IPS-18c (cell line): ENCODE data around the gene SLC7A14.
"Not testable (repeated sequence)": the region's sequence is repeated elsewhere in the genome, so short reads cannot be mapped to it uniquely, and the experiment has no call there.

Experiments used
- H3K4me3 ChIP-seq: 2 replicates; pipeline ENCODE4 v1.7.0; 2013; ENCODE audit warnings: low read depth, mild to moderate bottlenecking, low read length, moderate library complexity; ENCODE audit not compliant: insufficient read depth
- H3K9me3 ChIP-seq: one replicate; pipeline ENCODE4 v1.6.1; 2013; ENCODE audit warnings: mild to moderate bottlenecking, low read length, moderate library complexity; ENCODE audit not compliant: control insufficient read depth, insufficient read depth

SLC7A14 gene

DNA sequence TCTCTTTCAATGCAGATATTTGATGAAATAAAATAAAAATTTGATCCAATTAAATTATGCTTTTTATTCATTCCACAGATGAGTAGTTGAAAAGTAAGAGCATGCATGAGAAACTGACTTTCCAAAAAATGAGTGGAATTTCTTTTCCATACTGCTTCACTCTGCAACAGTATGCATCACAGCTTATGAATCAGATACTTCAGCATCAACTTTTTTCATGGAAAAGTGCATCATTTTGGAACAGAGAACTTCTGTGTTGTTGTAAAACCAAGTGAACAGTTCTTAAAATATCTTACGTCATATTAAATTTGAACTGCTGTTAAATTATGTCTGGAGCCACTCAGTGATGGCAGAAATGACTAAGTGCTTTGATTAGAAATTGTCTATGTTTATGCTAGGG is 16.7 kb upstream of the SLC7A14 start:
- Histone ChIP-seq H3K4me3 (no peak overlapping the region), H3K9me3 (no peaks in the 10 kb centered on the region)

DNA sequence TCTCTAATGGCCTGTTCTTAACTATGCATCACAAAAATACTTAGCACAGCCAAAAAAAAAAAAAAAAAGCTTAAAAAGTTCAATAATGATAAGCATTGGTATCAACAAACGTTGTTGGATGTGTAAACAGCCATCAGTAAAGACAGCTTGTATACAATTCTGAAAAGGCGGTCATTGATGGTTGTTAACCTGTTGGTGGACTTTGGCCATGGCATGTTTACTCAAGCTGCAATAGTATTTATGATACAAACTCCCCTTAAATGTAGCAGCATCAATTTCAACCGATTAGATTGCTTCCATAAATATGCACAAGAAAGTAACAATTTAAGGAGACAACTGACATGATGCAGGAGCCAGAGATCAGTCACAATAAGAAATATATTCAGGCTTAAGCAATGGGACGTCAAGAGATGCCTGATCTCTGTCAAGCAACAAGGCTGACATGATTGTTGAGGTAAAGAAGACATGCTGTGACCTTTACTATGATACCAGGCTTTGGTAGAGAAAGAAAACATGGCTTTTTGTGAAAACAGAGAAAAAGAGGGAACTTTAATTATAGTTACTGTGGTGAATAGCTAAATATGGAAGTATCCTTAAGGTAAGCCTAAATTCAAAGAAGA is 14.2 kb upstream of the SLC7A14 start:
- H3K9me3 ChIP-seq = no peaks in the 10 kb centered on the region
- H3K4me3 ChIP-seq = no peak overlapping the region

GRCh38 chr3:170599091-170599490 is 13.2 kb upstream of the SLC7A14 start:
- no peaks in the 10 kb centered on the region for H3K9me3 ChIP-seq
- no peak overlapping the region for H3K4me3 ChIP-seq

DNA sequence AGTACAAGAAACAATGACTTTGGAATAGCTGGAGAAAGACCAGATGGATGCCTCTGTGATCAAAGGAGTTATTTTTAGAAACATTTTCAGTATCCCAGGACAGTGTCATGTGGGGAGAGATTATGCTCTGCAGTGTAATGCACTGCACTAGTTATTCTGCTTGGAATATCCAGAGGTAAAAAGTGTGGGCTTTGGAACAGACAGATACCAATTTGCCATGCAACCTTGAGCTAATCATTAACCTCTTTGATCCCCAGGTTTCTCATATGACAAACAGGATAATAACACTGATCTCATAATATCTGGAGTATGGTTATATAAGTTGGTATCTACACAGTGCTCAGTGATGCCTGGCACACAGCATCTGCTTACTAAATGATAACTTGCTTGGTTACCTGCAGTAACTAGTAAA is 12.2 kb upstream of the SLC7A14 start:
- H3K4me3 ChIP-seq = no peak overlapping the region
- no peaks in the 10 kb centered on the region for H3K9me3 ChIP-seq

- H3K4me3 ChIP-seq = no peak overlapping the region
- H3K9me3 ChIP-seq = no peaks in the 10 kb centered on the region
Measured at GRCh38 chr3:170594528-170594927, 8.7 kb upstream of the SLC7A14 start.

DNA sequence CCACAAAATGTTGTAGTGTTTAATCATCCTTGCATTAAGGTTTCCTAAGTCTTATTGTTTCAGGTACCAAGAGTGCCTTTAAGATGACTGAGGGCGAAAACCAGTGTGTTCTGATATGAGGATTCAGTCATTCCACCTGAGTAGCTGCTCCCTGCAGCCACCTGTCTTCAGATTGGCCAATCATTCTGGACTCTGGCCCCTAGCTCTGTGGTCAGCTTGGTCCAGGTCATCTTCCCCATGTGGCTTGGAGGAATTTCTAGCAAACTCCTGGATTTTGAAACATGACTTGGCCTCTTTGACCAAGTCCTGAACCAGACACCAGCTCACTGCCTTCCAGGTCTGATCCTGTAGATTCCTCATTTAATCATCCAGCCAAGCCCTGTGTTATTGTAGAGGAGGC is 7.8 kb upstream of the SLC7A14 start:
- H3K4me3 ChIP-seq = no peak overlapping the region
- H3K9me3 ChIP-seq = no peaks in the 10 kb centered on the region

GRCh38 chr3:170589113-170589512 is 3.2 kb upstream of the SLC7A14 start:
- Histone ChIP-seq H3K4me3 (no peak overlapping the region), H3K9me3 (no peaks in the 10 kb centered on the region)

- Histone ChIP-seq H3K4me3 (peak overlapping the region; percentile 64), H3K9me3 (no peaks in the 10 kb centered on the region)
Measured at GRCh38 chr3:170585008-170585936, 603 bp downstream of the SLC7A14 start.

GRCh38 chr3:170584585-170585007 is 1.3 kb downstream of the SLC7A14 start:
- Histone ChIP-seq H3K9me3 (no peaks in the 10 kb centered on the region), H3K4me3 (peak overlapping the region; percentile 64)

DNA sequence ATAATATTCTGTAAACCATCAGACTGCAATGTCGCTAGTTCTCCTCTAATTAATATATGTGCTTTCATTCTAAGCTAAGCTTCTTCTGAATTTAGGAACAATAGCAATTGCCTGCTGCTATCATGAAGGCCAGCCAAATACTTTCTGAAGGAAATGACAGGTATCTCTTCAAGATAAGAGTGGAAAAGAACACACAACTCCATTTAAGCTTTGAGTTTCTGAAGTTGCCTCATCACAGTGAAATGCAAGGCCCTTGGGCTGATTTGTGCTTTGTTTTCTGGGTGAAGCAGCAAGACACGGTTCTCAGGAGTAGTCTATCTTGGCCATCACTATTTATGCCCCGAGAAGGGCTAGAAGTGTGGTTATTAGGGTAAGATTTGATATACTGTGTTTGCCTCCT is 6.2 kb downstream of the SLC7A14 start:
- Histone ChIP-seq H3K9me3 (no peaks in the 10 kb centered on the region), H3K4me3 (no peak overlapping the region)

- no peaks in the 10 kb centered on the region for H3K9me3 ChIP-seq
- no peak overlapping the region for H3K4me3 ChIP-seq
Measured at GRCh38 chr3:170572665-170573253, 13.1 kb downstream of the SLC7A14 start.

DNA sequence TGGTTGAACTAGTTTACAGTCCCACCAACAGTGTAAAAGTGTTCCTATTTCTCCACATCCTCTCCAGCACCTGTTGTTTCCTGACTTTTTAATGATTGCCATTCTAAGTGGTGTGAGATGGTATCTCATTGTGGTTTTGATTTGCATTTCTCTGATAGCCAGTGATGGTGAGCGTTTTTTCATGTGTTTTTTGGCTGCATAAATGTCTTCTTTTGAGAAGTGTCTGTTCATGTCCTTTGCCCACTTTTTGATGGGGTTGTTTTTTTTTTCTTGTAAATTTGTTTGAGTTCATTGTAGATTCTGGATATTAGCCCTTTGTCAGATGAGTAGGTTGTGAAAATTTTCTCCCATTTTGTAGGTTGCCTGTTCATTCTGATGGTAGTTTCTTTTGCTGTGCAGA is 18.3 kb downstream of the SLC7A14 start:
- H3K4me3 ChIP-seq, H3K9me3 ChIP-seq: not testable (repeated sequence)

GRCh38 chr3:170566413-170566812 is 19.5 kb downstream of the SLC7A14 start:
- H3K4me3 ChIP-seq = no peak overlapping the region
- H3K9me3 ChIP-seq = no peaks in the 10 kb centered on the region

GRCh38 chr3:170565495-170565894 is 20.4 kb downstream of the SLC7A14 start:
- no peak overlapping the region for H3K4me3 ChIP-seq
- H3K9me3 ChIP-seq = no peaks in the 10 kb centered on the region

GRCh38 chr3:170564664-170565063 is 21.2 kb downstream of the SLC7A14 start:
- H3K4me3 ChIP-seq = no peak overlapping the region

GRCh38 chr3:170563712-170564423 is 22.0 kb downstream of the SLC7A14 start:
- H3K4me3 ChIP-seq = no peak overlapping the region
- no peaks in the 10 kb centered on the region for H3K9me3 ChIP-seq

More at GRCh38 chr3:170564664-170565063, 21.2 kb downstream of the SLC7A14 start:
- H3K9me3 ChIP-seq = no peaks in the 10 kb centered on the region

DNA sequence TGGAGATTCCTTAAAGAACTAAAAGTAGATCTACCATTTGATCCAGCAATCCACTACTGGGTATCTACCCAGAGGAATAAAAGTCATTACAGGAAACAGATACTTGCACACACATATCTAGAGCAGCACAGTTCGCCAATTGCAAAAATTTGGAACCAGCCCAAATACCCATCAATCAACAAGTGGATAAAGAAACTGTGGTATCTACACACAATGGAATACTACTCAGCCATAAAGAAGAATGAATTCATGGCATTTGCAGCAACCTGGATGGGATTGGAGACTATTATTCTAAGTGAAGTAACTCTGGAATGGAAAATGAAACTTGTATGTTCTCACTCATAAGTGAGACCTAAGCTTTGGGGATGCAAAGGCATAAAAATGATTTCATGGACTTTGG is 23.8 kb downstream of the SLC7A14 start:
- H3K9me3 ChIP-seq = no peaks in the 10 kb centered on the region
- H3K4me3 ChIP-seq = no peak overlapping the region
